NCI-H1417 treated with DMSO at 0.1 percent for 48 hours (cell line): ENCODE data around the gene CD48.

ENCODE experiments used
- DNase-seq: peaks from one replicate; lab custom pipeline; 2025; lab: John Stamatoyannopoulos, UW

Gene CD48

GRCh38 chr1:160676869-160677597, 34.6 kb downstream of the CD48 start:
- DNase-seq = no peak

GRCh38 chr1:160675641-160676410, 35.8 kb downstream of the CD48 start:
- no peak for DNase-seq

- DNase-seq = no peak
Observed at GRCh38 chr1:160674415-160674814, 37.2 kb downstream of the CD48 start.

GRCh38 chr1:160672789-160673695, 38.6 kb downstream of the CD48 start:
- no peak for DNase-seq

- no peak for DNase-seq
Observed at GRCh38 chr1:160671603-160672517, 39.8 kb downstream of the CD48 start.

- no peak for DNase-seq
Observed at GRCh38 chr1:160670701-160671100, 40.9 kb downstream of the CD48 start.

GRCh38 chr1:160669802-160670201, 41.8 kb downstream of the CD48 start:
- DNase-seq = no peak

- DNase-seq = no peak
Observed at GRCh38 chr1:160669276-160669675, 42.3 kb downstream of the CD48 start.

GRCh38 chr1:160667896-160668295, 43.7 kb downstream of the CD48 start:
- DNase-seq = no peak

GRCh38 chr1:160666079-160666442, 45.6 kb downstream of the CD48 start:
- no peak for DNase-seq

GRCh38 chr1:160665330-160666078, 46.1 kb downstream of the CD48 start:
- no peak for DNase-seq

GRCh38 chr1:160664573-160665051, 47.0 kb downstream of the CD48 start:
- no peak for DNase-seq

- no peak for DNase-seq
Observed at GRCh38 chr1:160662910-160663309, 48.7 kb downstream of the CD48 start.

GRCh38 chr1:160659566-160659965, 52.1 kb downstream of the CD48 start:
- no peak for DNase-seq

- DNase-seq = no peak
Observed at GRCh38 chr1:160658814-160659193, 52.8 kb downstream of the CD48 start.

GRCh38 chr1:160658162-160658813, 53.3 kb downstream of the CD48 start:
- no peak for DNase-seq

GRCh38 chr1:160657250-160657781, 54.3 kb downstream of the CD48 start:
- no peak for DNase-seq

- no peak for DNase-seq
Observed at GRCh38 chr1:160656737-160657136, 54.9 kb downstream of the CD48 start.

- no peak for DNase-seq
Observed at GRCh38 chr1:160653620-160654016, 58.0 kb downstream of the CD48 start.
